ENCODE measurements around the gene WAPL.

DNA sequence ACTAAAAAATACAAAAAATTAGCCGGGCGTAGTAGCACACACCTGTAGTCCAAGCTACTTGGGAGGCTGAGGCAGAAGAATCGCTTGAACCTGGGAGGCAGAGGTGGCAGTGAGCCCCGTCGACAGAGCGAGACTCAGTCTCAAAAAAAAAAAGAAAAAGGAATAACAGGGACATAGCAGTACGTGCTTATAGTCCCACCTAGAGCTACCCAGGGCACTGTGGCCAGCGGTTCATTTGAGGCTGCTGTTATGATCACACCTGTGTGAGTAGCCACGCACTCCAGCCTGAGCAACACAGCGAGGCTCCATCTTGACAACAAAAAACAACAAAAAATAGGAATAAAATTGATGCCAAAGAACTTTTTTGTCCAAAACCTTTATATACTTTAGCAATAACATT lies 17.1 kb downstream of the WAPL start:
- TF ChIP-seq, protein P1, sequence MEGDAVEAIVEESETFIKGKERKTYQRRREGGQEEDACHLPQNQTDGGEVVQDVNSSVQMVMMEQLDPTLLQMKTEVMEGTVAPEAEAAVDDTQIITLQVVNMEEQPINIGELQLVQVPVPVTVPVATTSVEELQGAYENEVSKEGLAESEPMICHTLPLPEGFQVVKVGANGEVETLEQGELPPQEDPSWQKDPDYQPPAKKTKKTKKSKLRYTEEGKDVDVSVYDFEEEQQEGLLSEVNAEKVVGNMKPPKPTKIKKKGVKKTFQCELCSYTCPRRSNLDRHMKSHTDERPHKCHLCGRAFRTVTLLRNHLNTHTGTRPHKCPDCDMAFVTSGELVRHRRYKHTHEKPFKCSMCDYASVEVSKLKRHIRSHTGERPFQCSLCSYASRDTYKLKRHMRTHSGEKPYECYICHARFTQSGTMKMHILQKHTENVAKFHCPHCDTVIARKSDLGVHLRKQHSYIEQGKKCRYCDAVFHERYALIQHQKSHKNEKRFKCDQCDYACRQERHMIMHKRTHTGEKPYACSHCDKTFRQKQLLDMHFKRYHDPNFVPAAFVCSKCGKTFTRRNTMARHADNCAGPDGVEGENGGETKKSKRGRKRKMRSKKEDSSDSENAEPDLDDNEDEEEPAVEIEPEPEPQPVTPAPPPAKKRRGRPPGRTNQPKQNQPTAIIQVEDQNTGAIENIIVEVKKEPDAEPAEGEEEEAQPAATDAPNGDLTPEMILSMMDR (IDR thresholded peaks at IDR 0.05): no peak
- no peak for TF ChIP-seq POLR2AphosphoS5 (IDR thresholded peaks at IDR 0.05)
- TF ChIP-seq POLR2A (IDR thresholded peaks at IDR 0.05): no peak
- no peak for TF ChIP-seq EP300 (IDR thresholded peaks at IDR 0.05)
